AG09319 (cell line): ENCODE measurements around the gene PIP5K1B.

Experiments used
- DNase-seq: peaks from one replicate; pipeline ENCODE4 v3.0.0-alpha.2; 2010; ENCODE audit warnings: low read depth; ENCODE audit errors: extremely low read depth
- CTCF ChIP-seq: IDR thresholded peaks from 2 replicates; pipeline ENCODE4 v1.5.1; 2011; ENCODE audit warnings: low read depth, mild to moderate bottlenecking, inconsistent platforms, low read length, moderate library complexity

PIP5K1B gene

GRCh38 chr9:68707801-68708488, 2.9 kb downstream of the PIP5K1B start:
- no peak for TF ChIP-seq CTCF
- no peak for DNase-seq

GRCh38 chr9:68708513-68708912, 3.5 kb downstream of the PIP5K1B start:
- no peak for DNase-seq

DNA sequence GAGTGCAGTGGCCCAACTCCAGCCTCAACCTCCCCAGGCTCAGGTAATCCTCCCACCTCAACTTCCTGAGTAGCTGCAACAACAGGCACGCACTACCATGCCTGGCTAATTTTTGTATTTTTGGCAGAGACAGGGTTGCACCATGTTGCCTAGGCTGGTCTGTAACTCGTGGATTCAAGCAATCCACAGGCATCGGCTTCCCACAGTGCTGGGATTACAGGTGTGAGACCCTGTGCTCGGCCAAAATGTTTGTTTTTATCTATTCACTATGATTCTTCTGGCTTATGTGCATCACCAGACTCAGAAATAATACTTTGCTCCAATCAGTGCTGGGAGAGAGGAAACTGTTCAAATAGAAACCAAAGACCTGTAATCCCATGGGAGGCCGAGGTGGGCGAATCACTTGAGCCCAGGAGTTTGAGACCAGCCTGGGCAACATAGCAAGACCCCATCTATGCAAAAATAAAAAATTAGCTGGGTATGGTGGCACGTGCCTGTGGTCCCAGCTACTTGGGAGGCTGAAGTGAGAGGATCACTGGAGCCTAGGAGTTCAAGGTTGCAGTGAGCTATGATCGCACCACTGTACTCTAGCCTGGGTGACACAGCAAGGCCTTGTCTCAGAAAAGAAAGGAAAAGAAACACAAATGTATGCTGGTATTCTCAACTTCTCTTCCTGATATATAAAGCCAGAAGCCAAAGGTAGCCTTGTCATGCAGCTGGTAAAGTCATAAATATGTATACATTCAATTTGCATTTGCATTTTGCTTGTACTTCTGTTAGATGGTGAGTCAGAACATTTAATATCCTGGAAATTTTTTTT, 4.5 kb downstream of the PIP5K1B start:
- no peak for DNase-seq
- no peak for TF ChIP-seq CTCF

More at GRCh38 chr9:68708513-68708912, 3.5 kb downstream of the PIP5K1B start:
- no peak for TF ChIP-seq CTCF

DNA sequence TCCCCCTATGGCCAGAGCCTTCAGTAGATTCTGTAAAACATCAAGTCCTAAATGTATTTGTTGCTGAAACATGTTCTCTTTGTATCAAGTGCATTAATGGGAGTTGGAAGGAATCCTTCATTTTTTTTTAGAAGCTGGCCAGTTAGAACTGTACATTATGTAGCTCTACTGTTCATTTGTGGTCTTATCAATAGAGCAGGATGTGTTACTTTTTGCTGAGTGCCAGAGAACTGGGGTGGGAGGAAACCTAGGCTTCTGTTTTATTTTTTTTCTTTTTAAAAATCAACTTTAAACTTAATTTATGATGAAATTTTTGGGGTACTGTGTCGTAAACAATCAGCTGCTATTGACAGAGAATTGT, 5.1 kb downstream of the PIP5K1B start:
- no peak for DNase-seq
- no peak for TF ChIP-seq CTCF

GRCh38 chr9:68711281-68711680, 6.2 kb downstream of the PIP5K1B start:
- DNase-seq: no peak

GRCh38 chr9:68711932-68712331, 6.9 kb downstream of the PIP5K1B start:
- DNase-seq: no peak
- no peak for TF ChIP-seq CTCF

More at GRCh38 chr9:68711281-68711680, 6.2 kb downstream of the PIP5K1B start:
- no peak for TF ChIP-seq CTCF
